GM18873 (cell line): ENCODE results near the gene ARFGAP3.

Experiments
- ATAC-seq: cut with Tn5 transposase; IDR thresholded peaks from one replicate; pipeline ENCODE4 v1.9.1; 2021; ENCODE audit warnings: mild to moderate bottlenecking, moderate library complexity, moderate number of reproducible peaks; ENCODE audit not compliant: unreplicated experiment, low FRiP score

The ARFGAP3 gene

GRCh38 chr22:42856865-42857704, at the start of gene ARFGAP3:
Gene ARFGAP3 (minus strand): TSS chr22:42857273. CDS start chr22:42857182, 91 bp downstream.
- peak; percentile 61 for ATAC-seq

GRCh38 chr22:42905702-42906183, 48.7 kb upstream of the ARFGAP3 start:
- no peak for ATAC-seq

- no peak for ATAC-seq
Observed at GRCh38 chr22:42905217-42905616, 48.1 kb upstream of the ARFGAP3 start.

- no peak for ATAC-seq
Observed at GRCh38 chr22:42904050-42904449, 47.0 kb upstream of the ARFGAP3 start.

GRCh38 chr22:42902875-42903510, 45.9 kb upstream of the ARFGAP3 start:
- no peak for ATAC-seq

- ATAC-seq, result no peak
Observed at GRCh38 chr22:42901790-42902508, 44.9 kb upstream of the ARFGAP3 start.

- ATAC-seq, result no peak
Observed at GRCh38 chr22:42897960-42898359, 40.9 kb upstream of the ARFGAP3 start.

GRCh38 chr22:42895541-42895981, 38.5 kb upstream of the ARFGAP3 start:
- no peak for ATAC-seq

GRCh38 chr22:42895087-42895486, 38.0 kb upstream of the ARFGAP3 start:
- no peak for ATAC-seq

- no peak for ATAC-seq
Observed at GRCh38 chr22:42893371-42894150, 36.5 kb upstream of the ARFGAP3 start.

GRCh38 chr22:42892571-42893316, 35.7 kb upstream of the ARFGAP3 start:
- ATAC-seq, result no peak

GRCh38 chr22:42892156-42892555, 35.1 kb upstream of the ARFGAP3 start:
- ATAC-seq, result no peak

- no peak for ATAC-seq
Observed at GRCh38 chr22:42891696-42892095, 34.6 kb upstream of the ARFGAP3 start.

GRCh38 chr22:42891008-42891407, 33.9 kb upstream of the ARFGAP3 start:
- no peak for ATAC-seq

- ATAC-seq, result peak; percentile 38
Observed at GRCh38 chr22:42889304-42889703, 32.2 kb upstream of the ARFGAP3 start.

GRCh38 chr22:42887523-42888507, 30.7 kb upstream of the ARFGAP3 start:
- ATAC-seq, result no peak

GRCh38 chr22:42887120-42887519, 30.0 kb upstream of the ARFGAP3 start:
- no peak for ATAC-seq

GRCh38 chr22:42885446-42885845, 28.4 kb upstream of the ARFGAP3 start:
- no peak for ATAC-seq
